ENCODE results near the gene ANO1.

GRCh38 chr11:70123711-70124110 lies 45.6 kb downstream of the ANO1 start:
- TF ChIP-seq CTCF (conservative IDR thresholded peaks at IDR 0.05): no peak
- TF ChIP-seq ZFX (IDR thresholded peaks at IDR 0.05): no peak
